ENCODE data around the gene CUL1.

Gene CUL1

GRCh38 chr7:148789220-148789619 lies 90.5 kb downstream of the CUL1 start:
- intact Hi-C loops (cut with DNase I): no loop called here
- no peak for DNase-seq

- intact Hi-C loops (cut with DNase I): no loop called here
- no peak for DNase-seq
These were observed 91.5 kb downstream of the CUL1 start for GRCh38 chr7:148790131-148790726.

GRCh38 chr7:148790850-148791249 lies 92.1 kb downstream of the CUL1 start:
- intact Hi-C loops (cut with DNase I): no loop called here
- no peak for DNase-seq

GRCh38 chr7:148791546-148791945 lies 92.8 kb downstream of the CUL1 start:
- intact Hi-C loops (cut with DNase I): no loop called here
- DNase-seq: no peak

- no peak for DNase-seq
- intact Hi-C loops (cut with DNase I): no loop called here
These were observed 94.9 kb downstream of the CUL1 start for GRCh38 chr7:148793590-148793989.

GRCh38 chr7:148794476-148794875 lies 95.8 kb downstream of the CUL1 start:
- intact Hi-C loops (cut with DNase I): no loop called here
- DNase-seq: no peak

- no peak for DNase-seq
- intact Hi-C loops (cut with DNase I): no loop called here
These were observed 98.1 kb downstream of the CUL1 start for GRCh38 chr7:148796841-148797240.

GRCh38 chr7:148799893-148800555 lies 101.3 kb downstream of the CUL1 start:
- DNase-seq: no peak
- intact Hi-C loops (cut with DNase I): no loop called here

- intact Hi-C loops (cut with DNase I): no loop called here
These were observed 102.0 kb downstream of the CUL1 start for GRCh38 chr7:148800677-148801076.

GRCh38 chr7:148802101-148802493 lies 103.4 kb downstream of the CUL1 start:
- DNase-seq: no peak
- intact Hi-C loops (cut with DNase I): no loop called here

More at GRCh38 chr7:148800677-148801076, 102.0 kb downstream of the CUL1 start:
- no peak for DNase-seq

GRCh38 chr7:148803094-148803493 lies 104.4 kb downstream of the CUL1 start:
- intact Hi-C loops (cut with DNase I): no loop called here
- DNase-seq: no peak

GRCh38 chr7:148804343-148805235 lies 105.9 kb downstream of the CUL1 start:
- no peak for DNase-seq
- intact Hi-C loops (cut with DNase I): no loop called here

- intact Hi-C loops (cut with DNase I): no loop called here
- DNase-seq: no peak
These were observed 107.5 kb downstream of the CUL1 start for GRCh38 chr7:148806187-148806586.

- intact Hi-C loops (cut with DNase I): no loop called here
- no peak for DNase-seq
These were observed 108.7 kb downstream of the CUL1 start for GRCh38 chr7:148807436-148807835.

- DNase-seq: peak in 40 of 42 donors; percentile 23 to 90 (median 64)
- intact Hi-C loops (cut with DNase I): no loop called here
These were observed 111.2 kb downstream of the CUL1 start for GRCh38 chr7:148809856-148810255.

GRCh38 chr7:148811892-148812291 lies 113.2 kb downstream of the CUL1 start:
- intact Hi-C loops (cut with DNase I): no loop called here
- DNase-seq: no peak

GRCh38 chr7:148813890-148814289 lies 115.2 kb downstream of the CUL1 start:
- DNase-seq: no peak
- intact Hi-C loops (cut with DNase I): no loop called here

GRCh38 chr7:148814922-148815559 lies 116.3 kb downstream of the CUL1 start:
- no peak for DNase-seq
- intact Hi-C loops (cut with DNase I): no loop called here

- DNase-seq: no peak
- intact Hi-C loops (cut with DNase I): no loop called here
These were observed 116.9 kb downstream of the CUL1 start for GRCh38 chr7:148815612-148816011.

Data from head of caudate nucleus (tissue), 42 donors.